WTC11 (cell line): Measurements from ENCODE around the gene KCNH8. TPM values are rescaled to one million over a fixed set of nuclear protein-coding genes. Genes with fewer than 3 reads are reported as not detected.

Source experiments
- ATAC-seq: fragments of 200-7000 bp; cut with Tn5 transposase; 2 replicates; pipeline ENCODE4 v1.10.0; 2021; ENCODE audit warnings: mild to moderate bottlenecking, moderate library complexity
- CTCF ChIA-PET: fragments of 300-600 bp; sonication (Branson Sonifier 250); formaldehyde crosslinking; loops from one replicate; lab custom pipeline; 2021; ENCODE audit warnings: antibody characterized with exemption; lab: Charles Lee
- POLR2A ChIA-PET: fragments of 350-600 bp; sonication (Branson Sonifier 250); formaldehyde crosslinking; loops from one replicate; lab custom pipeline; 2021; ENCODE audit warnings: antibody characterized with exemption; lab: Charles Lee
- DNase-seq: peaks from one replicate; pipeline ENCODE4 v3.0.0; 2021; ENCODE audit warnings: low spot score
- H3K27ac Mint-ChIP-seq: 2 replicates; pipeline ENCODE4 v1.8.0; 2021; ENCODE audit warnings: mixed read lengths
- H3K27me3 Mint-ChIP-seq: 2 replicates; pipeline ENCODE4 v1.8.0; 2021; ENCODE audit warnings: low read depth, mild to moderate bottlenecking, moderate library complexity, mixed read lengths
- H3K36me3 Mint-ChIP-seq: 2 replicates; pipeline ENCODE4 v1.8.0; 2021; ENCODE audit warnings: mixed read lengths
- H3K4me1 Mint-ChIP-seq: 2 replicates; pipeline ENCODE4 v1.8.0; 2022; ENCODE audit warnings: mixed read lengths
- H3K4me3 Mint-ChIP-seq: 2 replicates; pipeline ENCODE4 v1.8.0; 2021; ENCODE audit warnings: mild to moderate bottlenecking, moderate library complexity, mixed read lengths
- H3K9me3 Mint-ChIP-seq: 2 replicates; pipeline ENCODE4 v1.8.0; 2021; ENCODE audit warnings: mixed read lengths
- ATF1 ChIP-seq: sonication (generic); formaldehyde crosslinking; IDR thresholded peaks from 2 replicates; pipeline ENCODE4 v1.8.1; 2023; ENCODE audit warnings: mild to moderate bottlenecking, moderate library complexity, missing genetic modification reagents
- CREB1 ChIP-seq: sonication (generic); formaldehyde crosslinking; IDR thresholded peaks from 2 replicates; pipeline ENCODE4 v1.8.0; 2023; ENCODE audit warnings: mild to moderate bottlenecking, missing genetic modification reagents
- EMX1 ChIP-seq: fragments of 250-450 bp; sonication (Bioruptor Pico); IDR thresholded peaks from 2 replicates; pipeline ENCODE4 v1.8.0; 2021; ENCODE audit warnings: mild to moderate bottlenecking
- FOXK1 ChIP-seq: sonication (generic); formaldehyde crosslinking; IDR thresholded peaks from 2 replicates; pipeline ENCODE4 v1.8.0; 2022; ENCODE audit warnings: mild to moderate bottlenecking, moderate library complexity, missing genetic modification reagents
- GTF2I ChIP-seq: fragments of 250-450 bp; sonication (Bioruptor Pico); conservative IDR thresholded peaks from 2 replicates; pipeline ENCODE4 v1.4.0; 2021; ENCODE audit warnings: mild to moderate bottlenecking
- JUN ChIP-seq: sonication (generic); formaldehyde crosslinking; IDR thresholded peaks from 2 replicates; pipeline ENCODE4 v1.8.0; 2023; ENCODE audit warnings: mild to moderate bottlenecking, missing genetic modification reagents
- KAT7 ChIP-seq: sonication (generic); formaldehyde crosslinking; IDR thresholded peaks from 2 replicates; pipeline ENCODE4 v1.8.1; 2023; ENCODE audit warnings: missing genetic modification reagents, mild to moderate bottlenecking, borderline replicate concordance
- MXD4 ChIP-seq: fragments of 250-450 bp; sonication (Bioruptor Pico); IDR thresholded peaks from 2 replicates; pipeline ENCODE4 v1.8.0; 2021; ENCODE audit warnings: mild to moderate bottlenecking, moderate library complexity, borderline replicate concordance
- NFATC4 ChIP-seq: fragments of 250-450 bp; sonication (Bioruptor Pico); IDR thresholded peaks from 2 replicates; pipeline ENCODE4 v1.9.0; 2021; ENCODE audit warnings: mild to moderate bottlenecking
- OVOL2 ChIP-seq: fragments of 250-450 bp; sonication (Bioruptor Pico); IDR thresholded peaks from 2 replicates; pipeline ENCODE4 v1.9.0; 2021; ENCODE audit warnings: mild to moderate bottlenecking, borderline replicate concordance
- RORB ChIP-seq: fragments of 250-450 bp; sonication (Bioruptor Pico); IDR thresholded peaks from 2 replicates; pipeline ENCODE4 v1.9.0; 2021; ENCODE audit warnings: mild to moderate bottlenecking
- SMAD4 ChIP-seq: sonication (generic); formaldehyde crosslinking; IDR thresholded peaks from 2 replicates; pipeline ENCODE4 v1.8.0; 2022; ENCODE audit warnings: mild to moderate bottlenecking, missing genetic modification reagents
- SP1 ChIP-seq: sonication (generic); formaldehyde crosslinking; conservative IDR thresholded peaks from 2 replicates; pipeline ENCODE4 v1.8.1; 2022; ENCODE audit warnings: missing genetic modification reagents
- ZNF232 ChIP-seq: sonication (generic); formaldehyde crosslinking; IDR thresholded peaks from 2 replicates; pipeline ENCODE4 v1.8.0; 2022; ENCODE audit warnings: mild to moderate bottlenecking, missing genetic modification reagents
- ZNF263 ChIP-seq: sonication (generic); formaldehyde crosslinking; IDR thresholded peaks from 2 replicates; pipeline ENCODE4 v1.8.1; 2022; ENCODE audit warnings: low read depth, mild to moderate bottlenecking, moderate library complexity, missing genetic modification reagents
- total RNA-seq: library from RNA; stranded (reverse); gene quantifications from 3 replicates; pipeline ENCODE4 v1.2.3, GENCODE V29; 2021
- TF ChIP-seq, protein P1 (sequence below): sonication (generic); formaldehyde crosslinking; IDR thresholded peaks from 2 replicates; pipeline ENCODE4 v1.8.1; 2023; ENCODE audit warnings: mild to moderate bottlenecking, missing genetic modification reagents, moderate library complexity
- TF ChIP-seq, protein P2 (sequence below): fragments of 250-450 bp; sonication (Bioruptor Pico); IDR thresholded peaks from 2 replicates; pipeline ENCODE4 v2.1.2; 2022; ENCODE audit warnings: mild to moderate bottlenecking, moderate library complexity
- TF ChIP-seq, protein P3 (sequence below): sonication (generic); formaldehyde crosslinking; IDR thresholded peaks from 2 replicates; pipeline ENCODE4 v1.8.1; 2022; ENCODE audit warnings: mild to moderate bottlenecking, moderate library complexity, missing genetic modification reagents
- TF ChIP-seq, protein P4 (sequence below): fragments of 250-450 bp; sonication (Bioruptor Pico); IDR thresholded peaks from 2 replicates; pipeline ENCODE4 v1.9.0; 2021; ENCODE audit warnings: mild to moderate bottlenecking
- TF ChIP-seq, protein P5 (sequence below): sonication (generic); formaldehyde crosslinking; IDR thresholded peaks from 2 replicates; pipeline ENCODE4 v1.8.1; 2023; ENCODE audit warnings: mild to moderate bottlenecking, missing genetic modification reagents, borderline replicate concordance

The KCNH8 gene
- total RNA-seq, 1 experiment from 2014 or later = 2.8 TPM

DNA sequence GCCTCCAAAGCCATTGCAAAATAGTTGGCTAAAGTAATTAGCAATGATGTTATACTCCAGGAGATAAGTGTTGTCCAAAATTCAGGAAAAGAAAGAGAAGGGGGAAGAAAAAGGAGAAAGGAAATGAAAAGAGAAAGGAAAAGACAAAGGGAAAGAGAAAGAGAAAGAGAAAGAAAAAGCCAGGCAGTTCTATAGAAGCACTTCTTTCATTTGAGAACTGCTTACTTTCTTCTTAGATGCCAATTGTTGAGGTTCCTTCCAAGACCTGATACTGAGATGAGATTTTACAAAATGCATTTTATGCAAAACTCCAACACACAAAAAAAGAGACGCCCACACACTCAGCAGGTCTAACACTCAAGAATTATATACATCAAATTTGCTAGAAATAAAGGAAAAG is 298.4 kb downstream of the KCNH8 start (continued):
- TF ChIP-seq, protein P1, sequence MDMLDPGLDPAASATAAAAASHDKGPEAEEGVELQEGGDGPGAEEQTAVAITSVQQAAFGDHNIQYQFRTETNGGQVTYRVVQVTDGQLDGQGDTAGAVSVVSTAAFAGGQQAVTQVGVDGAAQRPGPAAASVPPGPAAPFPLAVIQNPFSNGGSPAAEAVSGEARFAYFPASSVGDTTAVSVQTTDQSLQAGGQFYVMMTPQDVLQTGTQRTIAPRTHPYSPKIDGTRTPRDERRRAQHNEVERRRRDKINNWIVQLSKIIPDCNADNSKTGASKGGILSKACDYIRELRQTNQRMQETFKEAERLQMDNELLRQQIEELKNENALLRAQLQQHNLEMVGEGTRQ (CRISPR knock-in tag) = no peak
- TF ChIP-seq FOXK1 (CRISPR knock-in tag) = no peak
- no peak for TF ChIP-seq CREB1
- no peak for TF ChIP-seq RORB (CRISPR knock-in tag)
- TF ChIP-seq, protein P2, sequence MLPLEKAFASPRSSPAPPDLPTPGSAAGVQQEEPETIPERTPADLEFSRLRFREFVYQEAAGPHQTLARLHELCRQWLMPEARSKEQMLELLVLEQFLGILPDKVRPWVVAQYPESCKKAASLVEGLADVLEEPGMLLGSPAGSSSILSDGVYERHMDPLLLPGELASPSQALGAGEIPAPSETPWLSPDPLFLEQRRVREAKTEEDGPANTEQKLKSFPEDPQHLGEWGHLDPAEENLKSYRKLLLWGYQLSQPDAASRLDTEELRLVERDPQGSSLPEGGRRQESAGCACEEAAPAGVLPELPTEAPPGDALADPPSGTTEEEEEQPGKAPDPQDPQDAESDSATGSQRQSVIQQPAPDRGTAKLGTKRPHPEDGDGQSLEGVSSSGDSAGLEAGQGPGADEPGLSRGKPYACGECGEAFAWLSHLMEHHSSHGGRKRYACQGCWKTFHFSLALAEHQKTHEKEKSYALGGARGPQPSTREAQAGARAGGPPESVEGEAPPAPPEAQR (CRISPR knock-in tag) = no peak
- no peak for TF ChIP-seq MXD4
- no peak for TF ChIP-seq ZNF232
- TF ChIP-seq ATF1 (CRISPR knock-in tag) = no peak
- TF ChIP-seq OVOL2 (CRISPR knock-in tag) = no peak
- TF ChIP-seq, all 79 proteins: peak for 0

DNA sequence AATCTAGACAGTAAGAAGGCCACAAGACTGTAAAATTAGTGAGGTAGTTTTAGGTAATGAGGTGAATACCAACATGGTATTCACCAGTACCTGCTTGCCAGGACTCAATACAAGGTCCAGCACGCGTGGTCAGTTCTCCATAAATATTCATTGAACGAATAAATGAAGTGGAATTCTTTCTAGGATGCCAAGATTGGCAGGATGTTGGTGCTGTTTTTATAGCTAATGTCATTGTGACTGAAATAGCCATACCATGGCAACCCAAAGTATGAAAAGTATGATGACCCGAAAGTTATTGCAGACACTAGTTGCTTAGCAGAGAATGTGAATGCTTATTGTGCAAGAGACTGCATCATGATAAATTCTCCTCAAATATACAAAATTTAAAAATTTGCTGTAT is 307.2 kb downstream of the KCNH8 start:
- Mint-ChIP-seq H3K27me3 (no peaks in the 10 kb centered on the region), H3K27ac (no peak overlapping the region), H3K4me1 (peaks cover 10% of the 10 kb centered on the region), H3K36me3 (no peaks in the 10 kb centered on the region), H3K9me3 (peaks cover 3% of the 10 kb centered on the region; the same call in 1 of the 2 replicates), H3K4me3 (no peak overlapping the region)
- POLR2A ChIA-PET = no interaction called here
- TF ChIP-seq, protein P1 (CRISPR knock-in tag) = no peak
- TF ChIP-seq RORB (CRISPR knock-in tag) = no peak
- TF ChIP-seq ZNF232 = no peak
- CTCF ChIA-PET = no interaction called here
- ATAC-seq = no peak
- DNase-seq = no peak

DNA sequence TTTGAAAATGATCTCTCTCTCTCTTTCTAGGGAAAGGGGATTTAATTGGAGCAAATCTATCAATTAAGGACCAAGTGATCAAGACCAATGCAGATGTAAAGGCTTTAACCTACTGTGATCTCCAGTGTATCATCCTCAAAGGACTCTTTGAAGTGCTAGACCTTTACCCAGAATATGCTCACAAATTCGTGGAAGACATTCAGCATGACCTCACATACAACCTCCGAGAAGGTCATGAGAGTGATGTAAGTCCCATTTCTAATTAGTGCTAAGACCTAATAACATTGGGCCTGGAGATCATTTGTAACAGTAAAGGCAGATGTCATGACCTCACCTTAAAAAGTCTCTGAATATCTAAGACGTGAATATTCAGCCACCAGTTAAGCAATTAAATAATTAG is 308.4 kb downstream of the KCNH8 start:
- Mint-ChIP-seq H3K27ac (no peak overlapping the region), H3K4me3 (no peak overlapping the region), H3K4me1 (peaks cover 8% of the 10 kb centered on the region), H3K27me3 (no peaks in the 10 kb centered on the region), H3K9me3 (peaks cover 3% of the 10 kb centered on the region; the same call in 1 of the 2 replicates), H3K36me3 (no peaks in the 10 kb centered on the region)
- ChIA-PET POLR2A (no interaction called here), CTCF (no interaction called here)
- DNase-seq (no peak), ATAC-seq (no peak)
- TF ChIP-seq ZNF263 (no peak), SP1 (no peak), GTF2I (CRISPR knock-in tag) (no peak), SMAD4 (CRISPR knock-in tag) (no peak), NFATC4 (CRISPR knock-in tag) (no peak), EMX1 (CRISPR knock-in tag) (no peak), KAT7 (CRISPR knock-in tag) (no peak), JUN (CRISPR knock-in tag) (no peak)
- TF ChIP-seq, protein P3, sequence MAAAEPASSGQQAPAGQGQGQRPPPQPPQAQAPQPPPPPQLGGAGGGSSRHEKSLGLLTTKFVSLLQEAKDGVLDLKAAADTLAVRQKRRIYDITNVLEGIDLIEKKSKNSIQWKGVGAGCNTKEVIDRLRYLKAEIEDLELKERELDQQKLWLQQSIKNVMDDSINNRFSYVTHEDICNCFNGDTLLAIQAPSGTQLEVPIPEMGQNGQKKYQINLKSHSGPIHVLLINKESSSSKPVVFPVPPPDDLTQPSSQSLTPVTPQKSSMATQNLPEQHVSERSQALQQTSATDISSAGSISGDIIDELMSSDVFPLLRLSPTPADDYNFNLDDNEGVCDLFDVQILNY = no peak
- TF ChIP-seq, protein P4, sequence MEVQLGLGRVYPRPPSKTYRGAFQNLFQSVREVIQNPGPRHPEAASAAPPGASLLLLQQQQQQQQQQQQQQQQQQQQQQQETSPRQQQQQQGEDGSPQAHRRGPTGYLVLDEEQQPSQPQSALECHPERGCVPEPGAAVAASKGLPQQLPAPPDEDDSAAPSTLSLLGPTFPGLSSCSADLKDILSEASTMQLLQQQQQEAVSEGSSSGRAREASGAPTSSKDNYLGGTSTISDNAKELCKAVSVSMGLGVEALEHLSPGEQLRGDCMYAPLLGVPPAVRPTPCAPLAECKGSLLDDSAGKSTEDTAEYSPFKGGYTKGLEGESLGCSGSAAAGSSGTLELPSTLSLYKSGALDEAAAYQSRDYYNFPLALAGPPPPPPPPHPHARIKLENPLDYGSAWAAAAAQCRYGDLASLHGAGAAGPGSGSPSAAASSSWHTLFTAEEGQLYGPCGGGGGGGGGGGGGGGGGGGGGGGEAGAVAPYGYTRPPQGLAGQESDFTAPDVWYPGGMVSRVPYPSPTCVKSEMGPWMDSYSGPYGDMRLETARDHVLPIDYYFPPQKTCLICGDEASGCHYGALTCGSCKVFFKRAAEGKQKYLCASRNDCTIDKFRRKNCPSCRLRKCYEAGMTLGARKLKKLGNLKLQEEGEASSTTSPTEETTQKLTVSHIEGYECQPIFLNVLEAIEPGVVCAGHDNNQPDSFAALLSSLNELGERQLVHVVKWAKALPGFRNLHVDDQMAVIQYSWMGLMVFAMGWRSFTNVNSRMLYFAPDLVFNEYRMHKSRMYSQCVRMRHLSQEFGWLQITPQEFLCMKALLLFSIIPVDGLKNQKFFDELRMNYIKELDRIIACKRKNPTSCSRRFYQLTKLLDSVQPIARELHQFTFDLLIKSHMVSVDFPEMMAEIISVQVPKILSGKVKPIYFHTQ (CRISPR knock-in tag) = no peak
- TF ChIP-seq, protein P5, sequence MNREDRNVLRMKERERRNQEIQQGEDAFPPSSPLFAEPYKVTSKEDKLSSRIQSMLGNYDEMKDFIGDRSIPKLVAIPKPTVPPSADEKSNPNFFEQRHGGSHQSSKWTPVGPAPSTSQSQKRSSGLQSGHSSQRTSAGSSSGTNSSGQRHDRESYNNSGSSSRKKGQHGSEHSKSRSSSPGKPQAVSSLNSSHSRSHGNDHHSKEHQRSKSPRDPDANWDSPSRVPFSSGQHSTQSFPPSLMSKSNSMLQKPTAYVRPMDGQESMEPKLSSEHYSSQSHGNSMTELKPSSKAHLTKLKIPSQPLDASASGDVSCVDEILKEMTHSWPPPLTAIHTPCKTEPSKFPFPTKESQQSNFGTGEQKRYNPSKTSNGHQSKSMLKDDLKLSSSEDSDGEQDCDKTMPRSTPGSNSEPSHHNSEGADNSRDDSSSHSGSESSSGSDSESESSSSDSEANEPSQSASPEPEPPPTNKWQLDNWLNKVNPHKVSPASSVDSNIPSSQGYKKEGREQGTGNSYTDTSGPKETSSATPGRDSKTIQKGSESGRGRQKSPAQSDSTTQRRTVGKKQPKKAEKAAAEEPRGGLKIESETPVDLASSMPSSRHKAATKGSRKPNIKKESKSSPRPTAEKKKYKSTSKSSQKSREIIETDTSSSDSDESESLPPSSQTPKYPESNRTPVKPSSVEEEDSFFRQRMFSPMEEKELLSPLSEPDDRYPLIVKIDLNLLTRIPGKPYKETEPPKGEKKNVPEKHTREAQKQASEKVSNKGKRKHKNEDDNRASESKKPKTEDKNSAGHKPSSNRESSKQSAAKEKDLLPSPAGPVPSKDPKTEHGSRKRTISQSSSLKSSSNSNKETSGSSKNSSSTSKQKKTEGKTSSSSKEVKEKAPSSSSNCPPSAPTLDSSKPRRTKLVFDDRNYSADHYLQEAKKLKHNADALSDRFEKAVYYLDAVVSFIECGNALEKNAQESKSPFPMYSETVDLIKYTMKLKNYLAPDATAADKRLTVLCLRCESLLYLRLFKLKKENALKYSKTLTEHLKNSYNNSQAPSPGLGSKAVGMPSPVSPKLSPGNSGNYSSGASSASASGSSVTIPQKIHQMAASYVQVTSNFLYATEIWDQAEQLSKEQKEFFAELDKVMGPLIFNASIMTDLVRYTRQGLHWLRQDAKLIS (CRISPR knock-in tag) = no peak
